Measurements from ENCODE around the gene ZDHHC22. TPM values are rescaled to one million over a fixed set of nuclear protein-coding genes. Genes with fewer than 3 reads are reported as not detected.

Gene ZDHHC22
- total RNA-seq, 4 donors from 2014 or later: 0.12 to 0.40 TPM; not detected in 2

DNA sequence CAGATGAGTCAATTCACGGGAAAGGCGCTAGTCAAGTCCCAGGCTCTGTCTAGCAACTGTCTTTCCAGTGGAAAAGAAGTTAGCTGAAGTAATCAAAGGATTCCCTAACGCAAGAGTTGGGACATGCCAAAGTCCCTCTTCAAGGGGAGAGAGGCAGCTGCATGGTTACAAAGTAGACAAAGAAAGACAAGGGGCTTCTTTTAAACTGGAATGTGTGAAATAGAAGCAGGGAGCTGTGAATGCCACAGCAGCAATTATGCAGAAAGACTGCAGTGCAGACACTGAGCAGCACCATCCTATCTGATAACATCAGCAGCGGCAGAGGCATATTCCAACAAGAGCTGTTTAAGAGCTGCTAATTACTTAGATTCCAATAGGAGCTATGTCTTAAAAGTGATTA, 56.1 kb downstream of the ZDHHC22 start:
- H3K27me3 ChIP-seq: no peaks in the 10 kb centered on the region
- no peaks in the 10 kb centered on the region for H3K36me3 ChIP-seq
- no peaks in the 10 kb centered on the region for H3K9me3 ChIP-seq
- no peak for ATAC-seq
- TF ChIP-seq EP300 (IDR thresholded peaks at IDR 0.05) (no peak), POLR2A (IDR thresholded peaks at IDR 0.05) (no peak), POLR2AphosphoS5 (IDR thresholded peaks at IDR 0.05) (no peak)
- TF ChIP-seq, protein P1, sequence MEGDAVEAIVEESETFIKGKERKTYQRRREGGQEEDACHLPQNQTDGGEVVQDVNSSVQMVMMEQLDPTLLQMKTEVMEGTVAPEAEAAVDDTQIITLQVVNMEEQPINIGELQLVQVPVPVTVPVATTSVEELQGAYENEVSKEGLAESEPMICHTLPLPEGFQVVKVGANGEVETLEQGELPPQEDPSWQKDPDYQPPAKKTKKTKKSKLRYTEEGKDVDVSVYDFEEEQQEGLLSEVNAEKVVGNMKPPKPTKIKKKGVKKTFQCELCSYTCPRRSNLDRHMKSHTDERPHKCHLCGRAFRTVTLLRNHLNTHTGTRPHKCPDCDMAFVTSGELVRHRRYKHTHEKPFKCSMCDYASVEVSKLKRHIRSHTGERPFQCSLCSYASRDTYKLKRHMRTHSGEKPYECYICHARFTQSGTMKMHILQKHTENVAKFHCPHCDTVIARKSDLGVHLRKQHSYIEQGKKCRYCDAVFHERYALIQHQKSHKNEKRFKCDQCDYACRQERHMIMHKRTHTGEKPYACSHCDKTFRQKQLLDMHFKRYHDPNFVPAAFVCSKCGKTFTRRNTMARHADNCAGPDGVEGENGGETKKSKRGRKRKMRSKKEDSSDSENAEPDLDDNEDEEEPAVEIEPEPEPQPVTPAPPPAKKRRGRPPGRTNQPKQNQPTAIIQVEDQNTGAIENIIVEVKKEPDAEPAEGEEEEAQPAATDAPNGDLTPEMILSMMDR (IDR thresholded peaks at IDR 0.05): no peak
- H3K27ac ChIP-seq: no peak overlapping the region
- 60 to 71% methylated on average over 1 to 4 of the region's 4 CpGs for WGBS, 2 donors (ENCODE audit: low coverage in 1 of 2)
- H3K4me1 ChIP-seq: no peaks in the 10 kb centered on the region
- no peak overlapping the region for H3K4me3 ChIP-seq

GRCh38 chr14:77084985-77085384, 56.6 kb downstream of the ZDHHC22 start:
- H3K27me3 ChIP-seq: no peaks in the 10 kb centered on the region
- H3K36me3 ChIP-seq: no peaks in the 10 kb centered on the region
- peaks cover 0 to 5% (median 0%) of the 10 kb centered on the region in 3 donors for H3K9me3 ChIP-seq
- TF ChIP-seq POLR2AphosphoS5 (IDR thresholded peaks at IDR 0.05) (no peak), EP300 (IDR thresholded peaks at IDR 0.05) (no peak)
- no peak overlapping the region for H3K27ac ChIP-seq
- H3K4me3 ChIP-seq: no peak overlapping the region
- ATAC-seq: no peak
- WGBS, 2 donors (ENCODE audit: low coverage in 1 of 2): 62 to 100% methylated on average over 1 to 5 of the region's 5 CpGs
- no peaks in the 10 kb centered on the region for H3K4me1 ChIP-seq

- Histone ChIP-seq H3K36me3 (no peaks in the 10 kb centered on the region), H3K4me1 (no peaks in the 10 kb centered on the region), H3K4me3 (no peak overlapping the region), H3K9me3 (peaks cover 0 to 11% (median 0%) of the 10 kb centered on the region in 3 donors), H3K27ac (no peak overlapping the region), H3K27me3 (no peaks in the 10 kb centered on the region)
- TF ChIP-seq POLR2AphosphoS5 (IDR thresholded peaks at IDR 0.05): no peak
- no peak for TF ChIP-seq EP300 (IDR thresholded peaks at IDR 0.05)
- TF ChIP-seq, protein P1 (IDR thresholded peaks at IDR 0.05): no peak
- TF ChIP-seq POLR2A (IDR thresholded peaks at IDR 0.05): no peak
- no peak for ATAC-seq
- WGBS, 2 donors (ENCODE audit: low coverage in 1 of 2): 92% methylated on average over 3 of the region's 3 CpGs; no CpG with 5 or more reads in 1 of the 2 donors
These were observed 58.5 kb downstream of the ZDHHC22 start for GRCh38 chr14:77083082-77083481.

DNA sequence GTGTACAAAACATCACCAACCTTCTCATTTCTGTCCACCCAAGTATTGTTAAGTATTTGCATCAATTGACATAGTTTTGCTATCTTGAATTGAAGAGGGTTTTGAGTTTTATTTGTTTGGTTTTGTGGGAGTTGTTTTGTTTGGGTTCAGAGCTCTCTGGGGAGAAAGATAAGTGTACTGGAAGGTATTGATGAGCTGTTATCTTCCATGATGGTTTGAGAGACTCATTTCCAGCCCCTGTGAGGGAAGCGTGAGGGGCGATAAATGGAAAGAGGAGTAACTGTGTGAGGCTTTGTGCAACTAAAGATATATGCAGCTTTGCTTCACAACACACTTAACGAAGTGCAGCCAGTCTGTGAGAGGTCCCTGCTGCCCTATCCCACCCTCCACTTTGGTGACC, 59.2 kb downstream of the ZDHHC22 start:
- no peak overlapping the region for H3K27ac ChIP-seq
- H3K4me1 ChIP-seq: peaks cover 0 to under 1% (median 0%) of the 10 kb centered on the region in 3 donors
- TF ChIP-seq EP300 (IDR thresholded peaks at IDR 0.05) (no peak), POLR2A (IDR thresholded peaks at IDR 0.05) (no peak), POLR2AphosphoS5 (IDR thresholded peaks at IDR 0.05) (no peak)
- TF ChIP-seq, protein P1 (IDR thresholded peaks at IDR 0.05): no peak
- 67 to 81% methylated on average over 1 to 3 of the region's 3 CpGs for WGBS, 2 donors (ENCODE audit: low coverage in 1 of 2)
- no peak overlapping the region for H3K4me3 ChIP-seq
- no peak for ATAC-seq
- H3K9me3 ChIP-seq: peaks cover 0 to 11% (median 0%) of the 10 kb centered on the region in 3 donors
- no peaks in the 10 kb centered on the region for H3K36me3 ChIP-seq
- no peaks in the 10 kb centered on the region for H3K27me3 ChIP-seq

Other genes with a start within 250 kb of the ZDHHC22 start
- 10 to 100 TPM; 53.7 to 75.6 (median 59.9) TPM for gene IRF2BPL, start 113.1 kb downstream of the ZDHHC22 start, total RNA-seq
- 10 to 100 TPM; 49.0 to 74.1 (median 60.4) TPM for gene CIPC, start 43.5 kb downstream of the ZDHHC22 start, total RNA-seq
- under 1 TPM in 3 of 4 donors, not detected in 1; 0.08 to 0.13 (median 0.10) TPM for gene TMEM63C, start 40.0 kb upstream of the ZDHHC22 start, total RNA-seq
- 1 to 10 TPM in 2 of 4 donors, under 1 TPM in 1, not detected in 1; 0.27 to 2.0 (median 1.2) TPM for gene NGB, start 129.4 kb upstream of the ZDHHC22 start, total RNA-seq
- gene POMT2, start 179.1 kb upstream of the ZDHHC22 start, total RNA-seq: 10 to 100 TPM in 3 of 4 donors, 1 to 10 TPM in 1; 8.1 to 20.9 (median 14.4) TPM
- gene GSTZ1, start 179.2 kb upstream of the ZDHHC22 start, total RNA-seq: 10 to 100 TPM in 2 of 4 donors, 1 to 10 TPM in 2; 6.3 to 15.4 (median 12.5) TPM
- 10 to 100 TPM; 16.6 to 21.4 (median 20.7) TPM for gene TMED8, start 235.3 kb upstream of the ZDHHC22 start, total RNA-seq
- gene SAMD15, start 235.6 kb upstream of the ZDHHC22 start, total RNA-seq: 1 to 10 TPM in 2 of 4 donors, under 1 TPM in 1, not detected in 1; 0.20 to 1.5 (median 1.4) TPM